HG03095 (cell line): ENCODE data around the gene SCGB1D1.

Experiments used
- ATAC-seq: cut with Tn5 transposase; IDR thresholded peaks from one replicate; pipeline ENCODE4 v1.9.1; 2021; ENCODE audit warnings: moderate library complexity; ENCODE audit not compliant: unreplicated experiment

The SCGB1D1 gene

GRCh38 chr11:62221498-62221897 lies 31.5 kb downstream of the SCGB1D1 start:
- ATAC-seq: no peak

DNA sequence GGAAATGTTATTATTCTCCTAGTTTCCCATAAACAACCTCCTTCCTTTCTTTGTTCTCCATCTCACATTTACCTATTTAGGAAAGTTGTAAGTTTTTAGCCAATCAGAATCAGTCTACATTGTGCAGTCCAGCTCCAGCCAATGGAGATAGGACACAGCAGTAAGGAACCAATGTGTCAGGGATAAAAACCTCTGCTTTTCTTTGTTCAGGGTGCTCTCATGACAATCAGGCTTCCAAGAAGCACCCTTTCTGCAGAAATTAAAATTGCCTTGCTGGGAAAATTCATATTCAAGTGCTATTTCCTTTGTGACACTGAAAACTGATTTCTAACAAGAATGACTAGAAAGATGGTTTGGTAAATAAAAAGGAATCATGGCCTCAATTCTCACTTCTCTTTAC lies 33.1 kb downstream of the SCGB1D1 start:
- ATAC-seq: no peak

DNA sequence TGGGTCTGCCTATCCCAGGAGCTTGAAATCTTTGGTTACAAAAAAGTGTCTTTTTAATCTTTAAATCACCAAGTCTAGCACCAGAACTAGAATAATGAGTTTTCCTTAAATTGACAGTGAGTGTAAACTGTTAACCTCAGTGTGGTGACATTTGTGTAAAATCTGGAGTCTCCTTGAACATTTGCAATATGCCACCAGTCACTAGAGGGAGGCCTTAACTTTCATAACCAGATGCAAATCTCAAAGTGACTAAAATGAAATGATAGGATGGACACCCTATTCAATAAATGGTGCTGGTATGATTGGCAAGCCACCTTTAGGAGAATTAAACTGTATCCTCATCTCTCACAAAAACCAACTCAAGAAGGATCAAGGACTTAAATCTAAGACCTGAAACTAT lies 43.7 kb downstream of the SCGB1D1 start:
- ATAC-seq: no peak

DNA sequence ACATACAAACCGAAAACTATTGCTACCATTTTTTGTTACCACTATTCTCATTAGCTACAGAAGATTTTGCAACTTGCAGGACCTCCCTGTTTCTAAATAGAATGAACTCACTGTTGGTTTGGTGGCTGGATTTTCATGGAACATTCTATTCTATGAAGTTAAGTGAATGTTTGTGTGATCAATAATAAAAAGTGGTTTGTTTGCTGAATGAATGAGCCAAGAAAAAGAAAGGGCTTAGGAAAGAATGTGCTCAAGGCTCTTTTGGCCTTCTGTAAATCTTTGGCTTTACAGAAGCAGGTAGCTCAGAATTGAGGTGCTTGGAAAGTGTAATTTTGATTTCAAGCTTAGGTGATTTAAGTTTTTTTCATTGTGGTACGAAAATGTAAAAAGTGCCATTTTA lies 46.2 kb downstream of the SCGB1D1 start:
- ATAC-seq: no peak

DNA sequence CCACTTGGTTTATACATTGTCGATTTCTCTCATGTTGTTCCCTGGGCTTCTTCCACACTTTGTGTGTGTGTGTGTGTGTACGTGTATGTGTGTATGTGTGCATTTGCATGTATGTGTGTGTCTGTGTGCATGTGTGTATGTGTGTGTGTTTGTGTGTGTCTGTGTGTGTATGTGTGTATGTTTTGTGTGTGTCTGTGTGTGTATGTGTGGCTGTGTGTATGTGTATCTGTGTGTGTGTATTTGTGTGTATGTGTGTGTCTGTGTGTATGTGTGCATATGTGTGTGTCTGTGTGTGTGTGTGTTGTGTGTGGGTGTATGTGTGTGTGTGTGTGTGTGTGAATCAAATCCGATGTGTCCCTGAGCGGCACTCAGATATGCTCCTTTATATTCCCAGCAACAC lies 47.5 kb downstream of the SCGB1D1 start:
- ATAC-seq: no peak

- ATAC-seq: no peak
These were observed 48.1 kb downstream of the SCGB1D1 start for GRCh38 chr11:62238151-62238550.

- ATAC-seq: no peak
These were observed 51.1 kb downstream of the SCGB1D1 start for GRCh38 chr11:62241095-62241494.

GRCh38 chr11:62242021-62242420 lies 52.0 kb downstream of the SCGB1D1 start, which contains the start of gene SCGB1D2:
SCGB1D2 (plus strand) TSS chr11:62242239; CDS start chr11:62242308, 69 bp downstream.
- ATAC-seq: no peak
